Cardiac fibroblast (primary cell): ENCODE data around the gene ELMO3.

Experiments used
- DNase-seq, 2 donors: peaks; one replicate each; pipeline versions ENCODE4 v3.0.0 to v3.0.0-alpha.2; 2010; ENCODE audit warnings: low read depth in 2 of 2
- H3K4me3 ChIP-seq, 2 donors: replicated peaks in 1 of 2; 1 replicate in 1 of 2; 2 replicates in 1 of 2; pipeline ENCODE4 v1.5.1; 2011; ENCODE audit warnings: low read depth in 2 of 2, low read length in 2 of 2, mild to moderate bottlenecking in 2 of 2, moderate library complexity in 1 of 2
- CTCF ChIP-seq: IDR thresholded peaks from one replicate; pipeline ENCODE4 v1.5.1; 2011; ENCODE audit warnings: low read depth, mild to moderate bottlenecking, low read length, inconsistent platforms

Gene ELMO3

DNA sequence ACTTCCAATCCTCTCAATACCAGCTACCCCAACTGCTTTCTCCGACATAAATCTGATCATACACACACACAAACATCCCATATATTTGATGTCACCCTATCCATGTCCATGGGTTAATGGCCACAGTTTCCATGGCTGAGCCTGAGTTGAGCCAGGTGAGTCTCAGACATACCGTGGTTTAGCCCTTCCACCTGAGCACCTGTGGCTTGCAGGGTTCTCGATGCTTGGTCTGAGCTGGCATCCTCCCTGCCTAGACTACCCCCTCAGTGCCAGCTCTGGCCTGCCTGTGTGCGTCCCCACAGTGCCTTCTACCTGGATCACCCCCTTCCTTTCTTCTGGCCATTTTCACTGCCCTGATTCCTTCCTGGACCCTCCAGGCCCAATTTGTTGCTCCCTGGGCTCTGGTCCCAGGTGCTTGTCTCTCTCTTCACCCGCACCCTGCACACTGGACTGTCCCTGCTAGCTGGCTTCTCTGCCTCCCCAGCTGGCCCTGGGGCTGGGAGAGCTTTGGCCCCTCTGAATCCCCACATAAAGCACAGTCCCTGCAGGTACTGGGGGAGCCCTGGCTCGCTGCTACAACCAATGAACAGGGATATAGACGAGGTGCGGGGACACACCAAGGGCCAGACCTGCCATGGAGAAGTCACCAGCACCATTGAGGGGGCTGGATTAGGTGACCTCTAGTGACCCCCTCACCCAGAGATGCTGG lies 7.4 kb downstream of the ELMO3 start:
- no peak overlapping the region for H3K4me3 ChIP-seq
- DNase-seq: no peak
- TF ChIP-seq CTCF: no peak

- no peak for TF ChIP-seq CTCF
- DNase-seq: peak in 1 of 2 donors; percentile 46
- H3K4me3 ChIP-seq: no peak overlapping the region
These were observed 7.9 kb downstream of the ELMO3 start for GRCh38 chr16:67206838-67207248.

GRCh38 chr16:67207249-67208091 lies 8.5 kb downstream of the ELMO3 start:
- peak in 1 of 2 donors; percentile 49 for DNase-seq
- no peak for TF ChIP-seq CTCF

GRCh38 chr16:67208154-67208896 lies 9.4 kb downstream of the ELMO3 start:
- H3K4me3 ChIP-seq: no peak overlapping the region
- DNase-seq: no peak
- no peak for TF ChIP-seq CTCF

More at GRCh38 chr16:67207249-67208091, 8.5 kb downstream of the ELMO3 start:
- no peak overlapping the region for H3K4me3 ChIP-seq

- DNase-seq: no peak
- no peak for TF ChIP-seq CTCF
- H3K4me3 ChIP-seq: no peak overlapping the region
These were observed 10.6 kb downstream of the ELMO3 start for GRCh38 chr16:67209565-67209964.

- no peak overlapping the region for H3K4me3 ChIP-seq
- DNase-seq: no peak
- no peak for TF ChIP-seq CTCF
These were observed 11.4 kb downstream of the ELMO3 start for GRCh38 chr16:67210069-67210937.
